Uterus (tissue), 2 donors: ENCODE results near the gene PRIMPOL.

Experiments
- POLR2A ChIP-seq, 2 donors: fragments of 450-650 bp; IDR thresholded peaks; one replicate each; pipeline ENCODE4 v1.6.1; 2016; ENCODE audit warnings: antibody characterized with exemption in 2 of 2, mild to moderate bottlenecking in 1 of 2, moderate library complexity in 1 of 2
- TF ChIP-seq, protein P1 (sequence below), 4 experiments: fragments of 200-600 bp in 2 of 4; fragments of 450-650 bp in 2 of 4; sonication (generic) in 2 of 4; IDR thresholded peaks; one replicate each; pipeline ENCODE4 v1.5.1; 2016 to 2019; ENCODE audit warnings: antibody characterized with exemption in 4 of 4, mild to moderate bottlenecking in 2 of 4, moderate library complexity in 1 of 4

DNA sequence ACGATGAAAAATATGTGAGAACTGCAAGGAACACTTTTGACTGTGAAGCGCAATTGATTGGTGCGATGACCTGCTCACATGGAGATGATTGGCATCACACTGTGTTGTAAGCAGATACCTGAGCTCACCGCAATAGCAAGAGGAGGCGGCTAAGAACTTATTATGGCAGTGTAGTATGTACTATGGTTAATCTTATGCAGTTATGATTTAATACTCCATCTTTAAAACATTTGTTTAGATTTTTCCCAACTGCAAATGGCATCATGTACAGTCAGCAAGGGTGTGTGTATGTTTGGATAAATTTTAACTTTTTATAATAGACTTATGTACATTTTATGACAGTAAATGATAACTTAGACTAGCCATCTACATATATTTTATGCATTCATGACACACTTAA is 25.5 kb downstream of the PRIMPOL start:
- TF ChIP-seq, protein P1, sequence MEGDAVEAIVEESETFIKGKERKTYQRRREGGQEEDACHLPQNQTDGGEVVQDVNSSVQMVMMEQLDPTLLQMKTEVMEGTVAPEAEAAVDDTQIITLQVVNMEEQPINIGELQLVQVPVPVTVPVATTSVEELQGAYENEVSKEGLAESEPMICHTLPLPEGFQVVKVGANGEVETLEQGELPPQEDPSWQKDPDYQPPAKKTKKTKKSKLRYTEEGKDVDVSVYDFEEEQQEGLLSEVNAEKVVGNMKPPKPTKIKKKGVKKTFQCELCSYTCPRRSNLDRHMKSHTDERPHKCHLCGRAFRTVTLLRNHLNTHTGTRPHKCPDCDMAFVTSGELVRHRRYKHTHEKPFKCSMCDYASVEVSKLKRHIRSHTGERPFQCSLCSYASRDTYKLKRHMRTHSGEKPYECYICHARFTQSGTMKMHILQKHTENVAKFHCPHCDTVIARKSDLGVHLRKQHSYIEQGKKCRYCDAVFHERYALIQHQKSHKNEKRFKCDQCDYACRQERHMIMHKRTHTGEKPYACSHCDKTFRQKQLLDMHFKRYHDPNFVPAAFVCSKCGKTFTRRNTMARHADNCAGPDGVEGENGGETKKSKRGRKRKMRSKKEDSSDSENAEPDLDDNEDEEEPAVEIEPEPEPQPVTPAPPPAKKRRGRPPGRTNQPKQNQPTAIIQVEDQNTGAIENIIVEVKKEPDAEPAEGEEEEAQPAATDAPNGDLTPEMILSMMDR (IDR thresholded peaks at IDR 0.05): no peak
- no peak for TF ChIP-seq POLR2A (IDR thresholded peaks at IDR 0.05)
